Fibroblast of lung (primary cell): ENCODE results near the gene IQGAP2.

ENCODE experiments used
- CTCF ChIP-seq, 2 donors: IDR thresholded peaks in 1 of 2; conservative IDR thresholded peaks in 1 of 2; 1 replicate in 1 of 2; 2 replicates in 1 of 2; pipeline ENCODE4 v1.5.1; 2011 to 2012; ENCODE audit warnings: low read length in 2 of 2, control low read depth in 1 of 2, inconsistent platforms in 1 of 2, low read depth in 1 of 2, mild to moderate bottlenecking in 1 of 2
- EZH2 ChIP-seq: IDR thresholded peaks from 2 replicates; pipeline ENCODE4 v1.5.1; 2012; ENCODE audit warnings: low read length, control low read depth, mild to moderate bottlenecking; ENCODE audit errors: missing control alignments

- TF ChIP-seq CTCF (conservative IDR thresholded peaks at IDR 0.05 in 1 of 2, IDR thresholded peaks at IDR 0.05 in 1 of 2; ENCODE audit: low read depth in 1 of 2, low read length in 2 of 2) (no peak), EZH2 (no peak)
These were observed 195.4 kb downstream of the IQGAP2 start for GRCh38 chr5:76598531-76598930.
